Natural killer cell treated with Interleukin-12 subunit alpha and Interleukin-12 subunit beta and Interleukin-15 and Interleukin-18, amount 100 ng/mL, for 72 hours (primary cell): Measurements from ENCODE around the gene STIM2. TPM values are rescaled to one million over a fixed set of nuclear protein-coding genes. Genes with fewer than 3 reads are reported as not detected.
A peak's percentile ranks its signal among the peaks of the same experiment; 100 is the strongest.
"Not testable (repeated sequence)": the region's sequence is repeated elsewhere in the genome, so short reads cannot be mapped to it uniquely, and the experiment has no call there.

Experiments
- ATAC-seq, 2 donors: fragments of 150-1000 bp; cut with Tn5 transposase in 1 of 2; sonication (Bioruptor Pico), chemical (Tn5 transposase) in 1 of 2; 2 replicates each; pipeline ENCODE4 v1.10.0; 2021
- DNase-seq: peaks from one replicate; pipeline ENCODE4 v3.0.0; 2022; ENCODE audit warnings: low spot score
- H3K27ac Mint-ChIP-seq, 2 donors: 1 replicate in 1 of 2; 2 replicates in 1 of 2; pipeline ENCODE4 v1.8.0; 2022; ENCODE audit warnings: mixed read lengths in 2 of 2, mild to moderate bottlenecking in 1 of 2, moderate library complexity in 1 of 2
- H3K27me3 Mint-ChIP-seq, 2 donors: 1 replicate in 1 of 2; 2 replicates in 1 of 2; pipeline ENCODE4 v1.8.0; 2022; ENCODE audit warnings: mixed read lengths in 2 of 2
- H3K36me3 Mint-ChIP-seq: one replicate; pipeline ENCODE4 v1.8.0; 2022; ENCODE audit warnings: mixed read lengths
- H3K4me1 Mint-ChIP-seq, 2 donors: 1 replicate in 1 of 2; 2 replicates in 1 of 2; pipeline ENCODE4 v1.8.0; 2022; ENCODE audit warnings: low read depth in 2 of 2, mixed read lengths in 2 of 2, mild to moderate bottlenecking in 1 of 2
- H3K4me3 Mint-ChIP-seq: one replicate; pipeline ENCODE4 v1.8.0; 2022; ENCODE audit warnings: mixed read lengths
- H3K9me3 Mint-ChIP-seq: 2 replicates; pipeline ENCODE4 v1.8.0; 2022; ENCODE audit warnings: mixed read lengths
- total RNA-seq, 2 donors: library from RNA; stranded (reverse); gene quantifications; one replicate each; pipeline ENCODE4 v1.2.3, GENCODE V29; 2022

Gene STIM2
- total RNA-seq, 2 donors from 2014 or later, result 55.5 to 57.9 TPM

GRCh38 chr4:27018910-27019309, 158.3 kb downstream of the STIM2 start:
- no peaks in the 10 kb centered on the region for H3K27me3 Mint-ChIP-seq
- no peak overlapping the region for H3K4me3 Mint-ChIP-seq
- no peak for DNase-seq
- peak overlapping the region in 1 of 2 donors; percentile 52 for H3K27ac Mint-ChIP-seq
- ATAC-seq, result no peak
- H3K9me3 Mint-ChIP-seq, result no peaks in the 10 kb centered on the region
- peaks cover 28 to 45% of the 10 kb centered on the region in 2 donors for H3K4me1 Mint-ChIP-seq
- H3K36me3 Mint-ChIP-seq, result peaks cover 28% of the 10 kb centered on the region

DNA sequence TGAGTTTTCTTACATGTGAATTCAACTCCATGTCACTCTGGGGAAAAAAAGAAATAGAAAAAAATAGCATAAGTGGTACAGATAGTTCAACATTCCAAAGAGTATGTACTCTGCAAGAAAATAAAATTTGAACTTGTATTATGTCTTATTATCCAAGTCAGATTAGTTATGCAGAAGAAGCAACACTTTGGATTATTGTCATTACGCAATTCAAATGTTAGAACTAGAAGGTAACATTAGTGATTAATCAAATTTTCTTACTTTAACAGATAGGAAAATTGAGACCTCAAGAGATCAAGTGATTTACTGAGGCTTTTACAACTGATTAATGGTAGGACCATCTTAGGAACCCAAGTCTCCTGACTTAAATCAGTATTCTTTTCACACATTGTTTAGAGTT, 159.1 kb downstream of the STIM2 start:
- DNase-seq (no peak), ATAC-seq (no peak)
- Mint-ChIP-seq H3K9me3 (no peaks in the 10 kb centered on the region), H3K27me3 (no peaks in the 10 kb centered on the region), H3K36me3 (peaks cover 28% of the 10 kb centered on the region), H3K27ac (no peak overlapping the region), H3K4me1 (peaks cover 31 to 44% of the 10 kb centered on the region in 2 donors), H3K4me3 (no peak overlapping the region)

DNA sequence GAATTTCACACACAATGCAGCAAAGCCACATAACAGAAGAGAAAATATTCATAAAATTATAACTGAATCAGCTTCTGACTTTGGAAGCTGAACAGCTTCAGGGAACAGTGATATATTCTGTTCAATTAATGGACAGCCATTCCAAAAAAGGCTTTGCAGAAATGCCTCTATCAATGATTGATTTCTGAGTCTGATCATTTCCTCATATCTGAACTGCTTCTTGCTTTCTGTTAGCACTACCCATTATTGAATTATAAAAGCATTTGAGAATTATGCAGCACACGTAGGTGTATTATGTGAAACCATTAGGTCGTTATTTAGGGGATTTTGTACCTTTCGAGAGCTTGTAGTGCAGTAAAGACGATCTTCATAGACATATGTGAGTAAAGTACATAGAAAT, 159.6 kb downstream of the STIM2 start:
- H3K4me3 Mint-ChIP-seq, result no peak overlapping the region
- H3K27ac Mint-ChIP-seq, result no peak overlapping the region
- peaks cover 29 to 39% of the 10 kb centered on the region in 2 donors for H3K4me1 Mint-ChIP-seq
- no peaks in the 10 kb centered on the region for H3K27me3 Mint-ChIP-seq
- H3K9me3 Mint-ChIP-seq, result no peaks in the 10 kb centered on the region
- peaks cover 28% of the 10 kb centered on the region for H3K36me3 Mint-ChIP-seq
- no peak for DNase-seq
- ATAC-seq, result no peak

DNA sequence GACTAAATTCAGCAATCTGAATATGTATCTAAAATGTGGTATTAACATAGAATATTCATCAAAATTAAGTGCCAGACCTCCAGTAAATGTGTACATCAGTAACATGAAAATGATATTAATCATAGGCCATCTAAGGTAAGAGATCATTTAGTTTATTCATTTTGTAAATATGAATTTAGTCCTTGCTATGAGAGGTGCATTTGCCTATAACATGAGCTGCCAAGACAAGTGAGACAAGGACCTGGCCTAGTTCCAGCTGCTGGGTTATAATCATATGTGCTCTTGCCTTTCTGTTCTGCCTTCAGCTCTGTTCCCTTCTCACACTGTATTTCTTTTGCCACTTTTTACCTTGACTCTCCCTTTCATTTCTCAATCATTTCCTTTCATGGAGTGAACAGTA, 160.0 kb downstream of the STIM2 start:
- H3K4me1 Mint-ChIP-seq, result peaks cover 29 to 36% of the 10 kb centered on the region in 2 donors
- DNase-seq (no peak), ATAC-seq (no peak)
- no peaks in the 10 kb centered on the region for H3K9me3 Mint-ChIP-seq
- H3K27ac Mint-ChIP-seq, result peak overlapping the region in 1 of 2 donors; percentile 1
- no peak overlapping the region for H3K4me3 Mint-ChIP-seq
- no peaks in the 10 kb centered on the region for H3K27me3 Mint-ChIP-seq
- H3K36me3 Mint-ChIP-seq, result peaks cover 28% of the 10 kb centered on the region

DNA sequence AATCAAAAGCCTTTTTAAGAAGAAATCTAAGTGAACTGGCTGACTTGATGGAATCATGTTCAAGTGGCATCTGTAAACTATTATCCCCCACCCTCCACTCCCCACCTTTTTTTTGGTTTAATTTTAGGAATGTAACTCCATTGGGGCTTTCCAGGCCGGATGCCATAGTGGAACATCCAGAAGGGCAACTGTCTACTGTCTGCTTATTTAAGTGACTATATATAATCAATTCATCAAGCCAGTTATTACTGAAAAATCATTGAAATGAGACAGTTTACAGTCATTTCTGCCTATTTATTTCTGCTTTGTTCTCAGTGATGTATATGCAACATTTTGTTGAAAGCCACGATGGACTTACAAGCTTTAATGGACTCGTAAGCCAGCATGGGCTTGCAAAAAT, 162.3 kb downstream of the STIM2 start:
- no peak overlapping the region for H3K4me3 Mint-ChIP-seq
- no peaks in the 10 kb centered on the region for H3K27me3 Mint-ChIP-seq
- peaks cover 28% of the 10 kb centered on the region for H3K36me3 Mint-ChIP-seq
- peaks cover 11 to 16% of the 10 kb centered on the region in 2 donors for H3K4me1 Mint-ChIP-seq
- ATAC-seq (no peak), DNase-seq (no peak)
- H3K9me3 Mint-ChIP-seq, result no peaks in the 10 kb centered on the region
- no peak overlapping the region for H3K27ac Mint-ChIP-seq

DNA sequence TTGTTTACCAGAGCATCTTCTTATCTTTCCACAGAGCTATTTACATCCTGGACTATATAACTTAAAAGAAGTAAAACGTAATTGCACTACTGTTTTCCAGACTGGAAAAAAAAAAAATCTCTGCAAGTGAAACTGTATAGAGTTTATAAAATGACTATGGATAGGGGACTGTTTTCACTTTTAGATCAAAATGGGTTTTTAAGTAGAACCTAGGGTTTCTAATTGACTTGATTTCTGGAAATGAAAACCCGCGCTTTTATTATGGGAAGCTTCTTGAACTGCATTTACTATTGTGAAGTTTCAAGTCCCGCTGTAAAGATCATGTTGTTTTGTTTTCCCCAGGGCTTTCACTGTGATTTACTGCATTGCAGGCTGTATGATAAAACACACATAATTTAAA, 162.7 kb downstream of the STIM2 start:
- ATAC-seq (no peak), DNase-seq (no peak)
- H3K9me3 Mint-ChIP-seq, result no peaks in the 10 kb centered on the region
- no peaks in the 10 kb centered on the region for H3K27me3 Mint-ChIP-seq
- peaks cover 7 to 12% of the 10 kb centered on the region in 2 donors for H3K4me1 Mint-ChIP-seq
- H3K36me3 Mint-ChIP-seq, result peaks cover 26% of the 10 kb centered on the region
- H3K27ac Mint-ChIP-seq, result peak overlapping the region in 1 of 2 donors; percentile 30
- H3K4me3 Mint-ChIP-seq, result no peak overlapping the region

DNA sequence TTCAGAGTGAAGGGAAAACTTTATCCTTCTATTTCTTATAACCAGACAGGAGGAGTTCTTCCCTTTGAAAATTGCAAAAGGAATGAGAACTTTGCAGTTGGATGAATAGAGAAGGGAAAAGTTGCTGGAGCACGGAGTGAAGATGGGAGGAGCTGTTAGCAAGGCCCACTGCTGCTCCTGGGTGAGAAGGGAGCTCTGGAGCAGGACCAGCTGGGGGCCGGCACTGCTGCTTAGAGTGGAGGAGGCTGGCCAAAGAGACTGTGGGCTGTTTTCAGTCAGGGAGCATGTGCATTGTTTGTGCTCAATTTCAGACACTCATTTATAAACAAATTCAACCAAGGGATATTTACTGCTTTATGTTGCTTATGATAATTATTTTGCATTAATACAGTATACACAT, 164.2 kb downstream of the STIM2 start:
- Mint-ChIP-seq H3K4me3 (no peak overlapping the region), H3K36me3 (peaks cover 22% of the 10 kb centered on the region), H3K27ac (no peak overlapping the region), H3K4me1 (peaks cover 4 to 9% of the 10 kb centered on the region in 2 donors), H3K9me3 (no peaks in the 10 kb centered on the region), H3K27me3 (no peaks in the 10 kb centered on the region)
- DNase-seq (no peak), ATAC-seq (no peak)

DNA sequence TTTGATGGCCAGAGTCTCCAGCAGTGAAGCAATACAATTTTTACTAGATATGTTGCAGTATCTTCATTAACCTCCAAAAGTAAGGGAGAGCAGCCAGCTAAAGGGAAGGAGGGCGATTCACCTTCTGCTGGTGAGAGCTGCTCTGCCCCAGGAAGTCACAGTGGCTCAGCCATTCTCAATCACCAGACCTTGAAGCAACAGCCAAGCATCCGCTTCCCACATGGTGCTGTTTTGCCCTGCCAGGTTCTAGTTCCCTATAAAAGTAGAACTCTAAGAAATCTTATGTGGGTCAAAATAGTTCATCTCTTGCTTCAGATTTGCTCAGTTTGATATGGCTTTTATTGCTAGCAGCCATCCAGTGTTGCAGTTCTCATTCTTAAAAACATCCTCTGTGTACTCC, 166.8 kb downstream of the STIM2 start:
- DNase-seq (no peak), ATAC-seq (no peak)
- Mint-ChIP-seq H3K27me3 (no peaks in the 10 kb centered on the region), H3K4me1 (peaks cover 4% of the 10 kb centered on the region in 2 donors), H3K36me3 (peaks cover 8% of the 10 kb centered on the region), H3K4me3 (no peak overlapping the region), H3K27ac (no peak overlapping the region), H3K9me3 (no peaks in the 10 kb centered on the region)

DNA sequence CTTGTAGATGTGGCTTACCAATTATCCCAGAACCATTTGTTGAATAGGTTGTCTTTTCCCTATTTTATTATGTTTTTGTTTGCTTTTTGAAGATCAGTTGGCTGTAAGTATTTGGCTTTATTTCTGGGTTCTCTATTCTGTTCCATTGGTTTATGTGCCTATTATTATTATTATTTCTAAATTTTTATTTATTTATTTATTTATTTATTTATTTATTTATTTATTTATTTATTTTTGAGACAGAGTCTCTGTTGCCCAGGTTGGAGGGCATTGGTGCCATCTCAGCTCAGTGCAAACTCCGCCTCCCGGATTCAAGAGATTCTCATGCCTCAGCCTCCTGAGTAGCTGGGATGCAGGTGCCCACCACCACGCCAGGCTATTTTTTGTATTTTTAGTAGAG, 174.5 kb downstream of the STIM2 start:
- not testable (repeated sequence) for H3K36me3 Mint-ChIP-seq, ATAC-seq, H3K4me3 Mint-ChIP-seq, DNase-seq, H3K4me1 Mint-ChIP-seq, H3K27ac Mint-ChIP-seq
- Mint-ChIP-seq H3K9me3 (peaks cover 12% of the 10 kb centered on the region), H3K27me3 (peaks cover 11 to 14% of the 10 kb centered on the region in 2 donors)

DNA sequence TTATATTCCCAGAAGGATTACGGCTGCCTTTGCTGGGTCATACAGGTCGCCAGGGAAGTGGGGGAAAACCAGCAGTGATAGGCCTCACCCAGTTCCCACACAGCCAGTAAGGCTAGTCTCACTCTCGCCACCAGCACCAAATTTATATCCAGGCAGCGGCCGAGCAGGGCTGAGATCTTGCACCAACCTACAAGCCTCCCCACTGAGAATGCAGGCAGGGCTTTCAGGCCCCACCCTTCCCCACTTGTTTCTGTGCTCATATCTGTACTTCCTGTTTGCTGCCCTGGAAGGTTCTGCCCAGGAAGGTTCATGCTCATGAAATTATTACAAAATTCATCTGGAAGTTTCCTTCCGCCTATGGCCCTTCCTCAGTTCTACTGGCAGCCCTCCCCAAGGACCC, 179.7 kb downstream of the STIM2 start:
- ATAC-seq, result no peak
- Mint-ChIP-seq H3K4me3 (no peak overlapping the region), H3K4me1 (peaks cover 5% of the 10 kb centered on the region in 2 donors), H3K36me3 (peaks cover 12% of the 10 kb centered on the region), H3K27ac (no peak overlapping the region), H3K9me3 (peaks cover 12% of the 10 kb centered on the region), H3K27me3 (peaks cover 30 to 32% of the 10 kb centered on the region in 2 donors)
- DNase-seq, result no peak

DNA sequence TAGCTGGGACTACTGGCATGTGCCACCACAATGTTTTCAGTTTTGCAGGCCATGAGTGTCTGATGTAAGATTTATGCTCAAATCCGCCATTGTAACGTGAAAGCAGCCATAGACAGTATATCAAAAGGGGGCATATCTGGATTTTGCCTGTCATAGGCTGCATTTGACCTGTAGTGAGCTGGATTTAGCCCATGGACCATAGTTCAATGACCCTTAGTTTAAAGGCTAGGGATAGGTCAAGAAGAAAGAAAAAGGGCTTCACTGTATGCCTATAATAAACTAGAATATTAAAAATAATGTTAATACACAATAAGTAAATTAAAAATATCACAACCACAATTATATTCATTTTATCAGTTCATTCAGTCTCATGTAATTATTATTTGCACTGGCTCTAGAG, 181.8 kb downstream of the STIM2 start:
- no peak overlapping the region for H3K27ac Mint-ChIP-seq
- no peaks in the 10 kb centered on the region for H3K9me3 Mint-ChIP-seq
- H3K27me3 Mint-ChIP-seq, result peaks cover 27 to 38% of the 10 kb centered on the region in 2 donors
- H3K4me3 Mint-ChIP-seq, result no peak overlapping the region
- H3K36me3 Mint-ChIP-seq, result peaks cover 12% of the 10 kb centered on the region
- peaks cover 5% of the 10 kb centered on the region in 2 donors for H3K4me1 Mint-ChIP-seq
- ATAC-seq (no peak), DNase-seq (no peak)

- H3K27ac Mint-ChIP-seq, result no peak overlapping the region
- no peak for ATAC-seq
- peaks cover 12% of the 10 kb centered on the region for H3K36me3 Mint-ChIP-seq
- no peak overlapping the region for H3K4me3 Mint-ChIP-seq
- no peak for DNase-seq
- H3K27me3 Mint-ChIP-seq, result peaks cover 24 to 42% of the 10 kb centered on the region in 2 donors
- no peaks in the 10 kb centered on the region for H3K9me3 Mint-ChIP-seq
- H3K4me1 Mint-ChIP-seq, result peaks cover 5% of the 10 kb centered on the region in 2 donors
Measured at GRCh38 chr4:27043200-27043599, 182.6 kb downstream of the STIM2 start.

DNA sequence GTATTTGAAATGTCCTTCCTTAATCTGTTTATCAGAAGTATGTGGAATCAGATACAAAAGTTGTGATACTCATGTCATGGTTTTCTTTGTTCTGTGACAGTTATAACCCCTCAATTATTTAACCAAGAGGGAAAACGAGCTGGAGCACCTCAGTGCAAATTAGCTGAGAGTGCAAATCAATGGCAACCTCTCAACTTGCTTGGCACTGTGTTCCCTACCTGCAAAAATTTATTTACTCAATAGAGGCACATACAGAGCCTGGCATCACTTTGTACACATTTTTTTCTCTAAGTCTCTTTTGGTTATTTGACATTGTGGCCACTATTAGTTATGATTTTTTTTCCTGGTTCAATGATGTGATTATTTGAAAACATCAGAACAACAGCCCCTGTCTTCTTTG, 186.2 kb downstream of the STIM2 start:
- H3K36me3 Mint-ChIP-seq, result peaks cover 12% of the 10 kb centered on the region
- H3K9me3 Mint-ChIP-seq, result no peaks in the 10 kb centered on the region
- peaks cover 26 to 65% of the 10 kb centered on the region in 2 donors for H3K27me3 Mint-ChIP-seq

DNA sequence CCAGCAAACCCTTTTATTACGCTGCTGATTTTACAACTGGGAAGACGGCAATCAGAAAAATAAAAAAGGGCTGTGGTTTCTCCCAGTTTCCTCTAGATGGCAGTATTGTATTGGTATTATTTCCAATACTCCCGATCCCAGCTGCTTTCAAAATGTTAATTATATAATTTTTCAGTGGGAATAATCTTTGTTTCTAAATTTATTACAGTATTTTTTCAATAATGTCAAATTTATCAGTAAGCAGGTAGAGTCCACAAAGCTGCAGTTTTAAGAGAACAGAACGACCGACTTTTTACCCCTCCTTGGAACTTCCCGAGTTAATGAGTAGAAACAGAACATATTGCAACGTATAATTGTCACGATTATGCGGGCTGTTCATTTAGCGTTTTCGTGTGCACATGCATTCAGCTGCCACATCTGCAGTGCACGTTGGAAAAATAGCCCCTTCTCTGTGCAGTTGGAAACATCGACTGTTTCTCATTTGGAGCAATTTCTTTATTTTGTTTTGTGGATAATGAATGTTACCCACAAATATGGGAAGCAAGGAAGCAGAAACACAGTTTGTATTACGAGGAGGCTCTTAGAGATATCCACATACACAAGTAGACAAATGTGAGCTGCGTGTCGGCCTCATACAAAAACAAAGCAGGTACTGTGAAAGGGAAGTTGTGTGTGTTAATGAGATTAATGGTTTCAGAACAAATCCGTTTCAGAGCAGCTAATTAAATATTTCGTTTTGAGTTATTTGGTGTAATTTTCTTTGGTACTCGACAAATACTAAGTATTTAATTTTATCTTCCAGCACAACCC, 188.0 kb downstream of the STIM2 start:
- peaks cover 9% of the 10 kb centered on the region for H3K36me3 Mint-ChIP-seq
- peaks cover 24 to 68% of the 10 kb centered on the region in 2 donors for H3K27me3 Mint-ChIP-seq
- H3K27ac Mint-ChIP-seq, result no peak overlapping the region
- no peak for ATAC-seq
- DNase-seq, result no peak
- H3K4me3 Mint-ChIP-seq, result no peak overlapping the region
- no peaks in the 10 kb centered on the region for H3K4me1 Mint-ChIP-seq
- no peaks in the 10 kb centered on the region for H3K9me3 Mint-ChIP-seq

More for the DNA sequence above, 186.2 kb downstream of the STIM2 start:
- ATAC-seq (no peak), DNase-seq (no peak)
- H3K4me1 Mint-ChIP-seq, result no peaks in the 10 kb centered on the region
- no peak overlapping the region for H3K4me3 Mint-ChIP-seq
- H3K27ac Mint-ChIP-seq, result no peak overlapping the region
